ENCODE data around the gene ADGRE2. TPM values are rescaled to one million over a fixed set of nuclear protein-coding genes. Genes with fewer than 3 reads are reported as not detected.

The ADGRE2 gene
- total RNA-seq, 1 experiment from 2014 or later, result 1.2 TPM

- Histone ChIP-seq H3T11ph (ENCODE audit: low read length) (no peak overlapping the region), H3K9me3 (ENCODE audit: control insufficient read depth, low read depth, low read length) (no peaks in the 10 kb centered on the region), H2BK120ac (ENCODE audit: low read depth, low read length, poor library complexity, severe bottlenecking) (no peak overlapping the region), H4K8ac (replicated peaks; ENCODE audit: insufficient read length, low read depth, low read length) (no peak overlapping the region), H3K9ac (ENCODE audit: extremely low read depth, insufficient read length, low read length) (no peak overlapping the region), H3K4ac (ENCODE audit: low read depth, low read length) (no peak overlapping the region), H3K23ac (ENCODE audit: insufficient read length, low read depth, low read length) (no peak overlapping the region), H2BK5ac (ENCODE audit: insufficient read length, low read length) (no peak overlapping the region), H2AFZ (ENCODE audit: low read length) (no peak overlapping the region), H3K79me2 (ENCODE audit: insufficient read depth, low read length) (no peaks in the 10 kb centered on the region), H2BK12ac (ENCODE audit: insufficient read length, low read depth, low read length) (no peak overlapping the region), H3K18ac (ENCODE audit: insufficient read length, low read depth, low read length) (no peak overlapping the region), H2BK20ac (ENCODE audit: low read depth, low read length, poor library complexity, severe bottlenecking) (no peak overlapping the region), H2AK5ac (ENCODE audit: insufficient read length, low read length) (no peak overlapping the region), H4K91ac (ENCODE audit: insufficient read length, low read depth, low read length) (no peak overlapping the region), H3K27me3 (ENCODE audit: insufficient read depth, low read length) (no peaks in the 10 kb centered on the region), H2BK15ac (ENCODE audit: low read depth, low read length) (no peak overlapping the region), H3K27ac (ENCODE audit: insufficient read length, low read depth, low read length) (no peak overlapping the region), H3K79me1 (ENCODE audit: insufficient read depth, low read depth, low read length, poor library complexity, severe bottlenecking) (no peaks in the 10 kb centered on the region), H3K56ac (ENCODE audit: insufficient read length, low read depth, low read length) (no peak overlapping the region), H3K14ac (ENCODE audit: insufficient read depth, low read length) (no peak overlapping the region), H3K4me2 (ENCODE audit: insufficient read depth, insufficient read length, low read length) (no peak overlapping the region), H3K4me1 (ENCODE audit: insufficient read depth, low read length) (no peaks in the 10 kb centered on the region), H3K23me2 (ENCODE audit: insufficient read length, low read depth, low read length, poor library complexity, severe bottlenecking) (no peaks in the 10 kb centered on the region), H4K5ac (ENCODE audit: insufficient read length, low read depth, low read length) (no peak overlapping the region), H4K20me1 (ENCODE audit: control insufficient read depth, insufficient read depth, insufficient read length) (no peaks in the 10 kb centered on the region)
- Mint-ChIP-seq H3K4me1 (no peaks in the 10 kb centered on the region; a peak in 1 of 4 replicates), H3K27ac (no peak overlapping the region), H3K27me3 (ENCODE audit: low read depth) (no peaks in the 10 kb centered on the region; the same call in none of the 2 replicates), H3K9me3 (peaks cover 16 to 75% of the 10 kb centered on the region in 2 experiments), H3K4me3 (no peak overlapping the region), H3K36me3 (ENCODE audit: insufficient read depth in 1 of 3, low read depth in 3 of 3) (peaks cover 2 to 10% (median 5%) of the 10 kb centered on the region in 3 experiments)
- DNase-seq, result peak; percentile 14
- TF ChIP-seq, protein P1, sequence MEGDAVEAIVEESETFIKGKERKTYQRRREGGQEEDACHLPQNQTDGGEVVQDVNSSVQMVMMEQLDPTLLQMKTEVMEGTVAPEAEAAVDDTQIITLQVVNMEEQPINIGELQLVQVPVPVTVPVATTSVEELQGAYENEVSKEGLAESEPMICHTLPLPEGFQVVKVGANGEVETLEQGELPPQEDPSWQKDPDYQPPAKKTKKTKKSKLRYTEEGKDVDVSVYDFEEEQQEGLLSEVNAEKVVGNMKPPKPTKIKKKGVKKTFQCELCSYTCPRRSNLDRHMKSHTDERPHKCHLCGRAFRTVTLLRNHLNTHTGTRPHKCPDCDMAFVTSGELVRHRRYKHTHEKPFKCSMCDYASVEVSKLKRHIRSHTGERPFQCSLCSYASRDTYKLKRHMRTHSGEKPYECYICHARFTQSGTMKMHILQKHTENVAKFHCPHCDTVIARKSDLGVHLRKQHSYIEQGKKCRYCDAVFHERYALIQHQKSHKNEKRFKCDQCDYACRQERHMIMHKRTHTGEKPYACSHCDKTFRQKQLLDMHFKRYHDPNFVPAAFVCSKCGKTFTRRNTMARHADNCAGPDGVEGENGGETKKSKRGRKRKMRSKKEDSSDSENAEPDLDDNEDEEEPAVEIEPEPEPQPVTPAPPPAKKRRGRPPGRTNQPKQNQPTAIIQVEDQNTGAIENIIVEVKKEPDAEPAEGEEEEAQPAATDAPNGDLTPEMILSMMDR (conservative IDR thresholded peaks at IDR 0.05), result no peak
- no CpG with 5 or more reads among the region's 5 CpGs for WGBS (ENCODE audit: extremely low coverage, insufficient read length, low lambda C conversion rate)
These were observed 9.2 kb downstream of the ADGRE2 start for GRCh38 chr19:14769201-14769600.
